Measurements from ENCODE around the gene CD59. TPM values are rescaled to one million over a fixed set of nuclear protein-coding genes. Genes with fewer than 3 reads are reported as not detected.

Gene CD59
- total RNA-seq, 1 donor from 2014 or later, result 204 TPM

DNA sequence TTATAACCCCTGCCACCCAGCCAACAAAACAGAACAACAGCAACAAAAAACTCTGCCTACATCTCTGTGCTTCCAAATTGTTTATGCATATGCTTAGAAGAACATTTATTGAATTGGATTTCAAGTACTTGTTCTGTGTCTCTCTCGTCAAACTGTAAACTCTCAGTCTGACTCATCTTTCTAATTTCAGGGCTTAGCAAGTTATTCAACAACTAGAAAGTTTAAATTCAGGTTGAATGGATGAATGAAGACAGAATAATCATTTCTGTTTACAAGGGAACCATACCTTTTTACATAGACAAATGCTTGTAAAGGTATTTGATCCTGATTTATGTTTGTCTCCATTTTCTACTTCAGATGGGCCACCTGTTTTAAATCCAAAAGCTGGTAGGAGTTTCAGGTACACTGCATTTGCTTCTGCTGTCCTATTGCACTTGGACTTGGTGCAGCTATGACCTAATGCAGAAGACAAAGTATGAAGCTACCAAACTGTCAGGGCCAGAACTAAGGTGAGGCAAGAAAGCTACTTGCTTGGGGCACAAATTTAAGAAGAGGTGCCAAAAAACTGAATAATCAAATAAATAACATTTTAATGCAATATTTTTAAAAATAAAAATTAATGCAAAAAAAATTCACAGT lies 39.7 kb upstream of the CD59 start:
- TF ChIP-seq CTCF (conservative IDR thresholded peaks at IDR 0.05), result no peak
- no peaks in the 10 kb centered on the region for H3K36me3 Mint-ChIP-seq
- no peaks in the 10 kb centered on the region for H3K9me3 Mint-ChIP-seq
- H3K4me3 Mint-ChIP-seq, result peak overlapping the region; percentile 96
- H3K4me1 Mint-ChIP-seq (ENCODE audit: unreplicated experiment), result peaks cover 38% of the 10 kb centered on the region
- peaks cover 40% of the 10 kb centered on the region for H3K27me3 Mint-ChIP-seq
- DNase-seq (ENCODE audit: extremely low spot score, unreplicated experiment), result no peak
- no peak overlapping the region for H3K27ac Mint-ChIP-seq

- Mint-ChIP-seq H3K27ac (no peak overlapping the region), H3K4me1 (ENCODE audit: unreplicated experiment) (peaks cover 38% of the 10 kb centered on the region), H3K9me3 (no peaks in the 10 kb centered on the region), H3K36me3 (no peaks in the 10 kb centered on the region), H3K27me3 (peaks cover 40% of the 10 kb centered on the region), H3K4me3 (peak overlapping the region; percentile 96)
- DNase-seq (ENCODE audit: extremely low spot score, unreplicated experiment), result no peak
- TF ChIP-seq CTCF (conservative IDR thresholded peaks at IDR 0.05), result no peak
These were observed 39.2 kb upstream of the CD59 start for GRCh38 chr11:33775467-33775807.

GRCh38 chr11:33774736-33775466 lies 38.7 kb upstream of the CD59 start:
- Mint-ChIP-seq H3K27ac (peak overlapping the region; percentile 94), H3K9me3 (no peaks in the 10 kb centered on the region), H3K27me3 (peaks cover 35% of the 10 kb centered on the region), H3K36me3 (peaks cover under 1% of the 10 kb centered on the region), H3K4me1 (ENCODE audit: unreplicated experiment) (peaks cover 36% of the 10 kb centered on the region), H3K4me3 (peak overlapping the region; percentile 96)
- no peak for TF ChIP-seq CTCF (conservative IDR thresholded peaks at IDR 0.05)
- no peak for DNase-seq (ENCODE audit: extremely low spot score, unreplicated experiment)

GRCh38 chr11:33773987-33774735 lies 37.9 kb upstream of the CD59 start, which contains the start of gene FBXO3:
FBXO3 (minus strand) TSS chr11:33774520; CDS start chr11:33774497, 23 bp downstream.
- no peak for TF ChIP-seq CTCF (conservative IDR thresholded peaks at IDR 0.05)
- DNase-seq (ENCODE audit: extremely low spot score, unreplicated experiment), result peak; percentile 89
- Mint-ChIP-seq H3K4me3 (peak within 1 kb of the TSS; percentile 96), H3K36me3 (peaks cover 7% of the 10 kb centered on the region), H3K9me3 (no peaks in the 10 kb centered on the region), H3K27ac (peak within 1 kb of the TSS; percentile 94), H3K27me3 (peaks cover 28% of the 10 kb centered on the region), H3K4me1 (ENCODE audit: unreplicated experiment) (peaks cover 30% of the 10 kb centered on the region)

DNA sequence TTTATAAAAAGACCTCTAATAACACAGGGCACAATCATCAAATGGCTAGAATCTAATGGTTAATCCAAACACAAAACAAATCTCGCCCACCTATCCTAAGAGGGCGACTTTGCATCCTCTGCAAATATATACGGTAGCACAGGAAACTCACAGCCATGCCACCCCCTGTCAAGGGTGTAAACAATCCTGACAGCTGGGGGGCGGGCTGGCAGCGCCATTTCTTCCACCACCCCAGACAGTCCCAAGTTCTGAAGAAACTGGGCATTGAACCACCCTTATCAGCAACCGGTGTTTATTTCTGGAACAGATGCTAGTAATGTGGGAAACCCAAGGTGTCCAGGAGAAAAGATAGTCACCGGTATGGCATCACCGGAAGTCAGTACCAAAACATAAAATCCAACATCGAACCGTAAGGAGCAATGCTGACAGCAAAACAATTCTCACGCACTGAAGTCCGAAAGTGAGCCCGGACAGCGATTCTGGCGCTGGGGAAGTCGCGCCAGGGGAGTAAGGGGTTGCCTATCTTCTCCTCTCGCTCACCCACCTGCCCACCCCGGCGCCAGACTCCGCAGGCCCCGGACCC lies 37.3 kb upstream of the CD59 start:
- H3K4me1 Mint-ChIP-seq (ENCODE audit: unreplicated experiment), result peaks cover 23% of the 10 kb centered on the region
- no peaks in the 10 kb centered on the region for H3K9me3 Mint-ChIP-seq
- H3K27me3 Mint-ChIP-seq, result peaks cover 22% of the 10 kb centered on the region
- H3K36me3 Mint-ChIP-seq, result peaks cover 7% of the 10 kb centered on the region
- H3K4me3 Mint-ChIP-seq, result peak overlapping the region; percentile 96
- no peak for DNase-seq (ENCODE audit: extremely low spot score, unreplicated experiment)
- peak overlapping the region; percentile 83 for H3K27ac Mint-ChIP-seq
- TF ChIP-seq CTCF (conservative IDR thresholded peaks at IDR 0.05), result no peak

Measured in type B pancreatic cell (in vitro differentiated cells).